HG02938 (cell line): ENCODE results near the gene FANCD2OS.
"Not testable (repeated sequence)": the region's sequence is repeated elsewhere in the genome, so short reads cannot be mapped to it uniquely, and the experiment has no call there.

ENCODE experiments used
- ATAC-seq: cut with Tn5 transposase; IDR thresholded peaks from one replicate; pipeline ENCODE4 v1.9.1; 2021; ENCODE audit warnings: mild to moderate bottlenecking, moderate library complexity; ENCODE audit not compliant: unreplicated experiment

FANCD2OS gene

GRCh38 chr3:10108091-10108490 is at the start of gene FANCD2OS:
Gene FANCD2OS, minus strand, starts transcription at chr3:10108255. Its CDS starts 3,481 bp downstream, at chr3:10104774.
- no peak for ATAC-seq

GRCh38 chr3:10157031-10157430 is 49.0 kb upstream of the FANCD2OS start:
- ATAC-seq = no peak

- ATAC-seq = no peak
These were observed 47.6 kb upstream of the FANCD2OS start for GRCh38 chr3:10155658-10156057.

- no peak for ATAC-seq
These were observed 47.0 kb upstream of the FANCD2OS start for GRCh38 chr3:10155123-10155472.

- no peak for ATAC-seq
These were observed 46.5 kb upstream of the FANCD2OS start for GRCh38 chr3:10154335-10155122.

- no peak for ATAC-seq
These were observed 42.9 kb upstream of the FANCD2OS start for GRCh38 chr3:10150987-10151386.

- no peak for ATAC-seq
These were observed 41.2 kb upstream of the FANCD2OS start for GRCh38 chr3:10149226-10149625.

GRCh38 chr3:10145685-10146084 is 37.6 kb upstream of the FANCD2OS start:
- ATAC-seq = no peak

GRCh38 chr3:10142707-10143560 is 34.9 kb upstream of the FANCD2OS start:
- ATAC-seq = no peak

- ATAC-seq = no peak
These were observed 33.0 kb upstream of the FANCD2OS start for GRCh38 chr3:10140996-10141546.

- ATAC-seq = no peak
These were observed 29.1 kb upstream of the FANCD2OS start for GRCh38 chr3:10137178-10137577.

GRCh38 chr3:10136426-10137005 is 28.5 kb upstream of the FANCD2OS start:
- no peak for ATAC-seq

- not testable (repeated sequence) for ATAC-seq
These were observed 27.8 kb upstream of the FANCD2OS start for GRCh38 chr3:10135872-10136271.

- ATAC-seq = no peak
These were observed 14.7 kb upstream of the FANCD2OS start for GRCh38 chr3:10122724-10123123.

GRCh38 chr3:10121064-10121463 is 13.0 kb upstream of the FANCD2OS start:
- no peak for ATAC-seq

- ATAC-seq = no peak
These were observed 11.3 kb upstream of the FANCD2OS start for GRCh38 chr3:10119376-10119775.

GRCh38 chr3:10116928-10117327 is 8.9 kb upstream of the FANCD2OS start:
- ATAC-seq = no peak

GRCh38 chr3:10116138-10116460 is 8.0 kb upstream of the FANCD2OS start:
- ATAC-seq = peak; percentile 26

- ATAC-seq = peak; percentile 96
These were observed 7.5 kb upstream of the FANCD2OS start, which contains the start of gene BRK1 for GRCh38 chr3:10115326-10116137. Gene BRK1, plus strand, starts transcription at chr3:10115675. Its CDS starts 27 bp downstream, at chr3:10115702.

GRCh38 chr3:10106919-10107318 is 1.1 kb downstream of the FANCD2OS start:
- no peak for ATAC-seq

GRCh38 chr3:10099041-10099440 is 9.0 kb downstream of the FANCD2OS start:
- ATAC-seq = no peak
